NCI-H2196 treated with DMSO at 0.1 percent for 48 hours (cell line): ENCODE data around the gene NPIPA1.
"Not testable (repeated sequence)": the region's sequence is repeated elsewhere in the genome, so short reads cannot be mapped to it uniquely, and the experiment has no call there.

ENCODE experiments used
- DNase-seq: peaks from one replicate; lab custom pipeline; 2025; ENCODE audit not compliant: unreplicated experiment; lab: John Stamatoyannopoulos, UW

NPIPA1 gene

DNA sequence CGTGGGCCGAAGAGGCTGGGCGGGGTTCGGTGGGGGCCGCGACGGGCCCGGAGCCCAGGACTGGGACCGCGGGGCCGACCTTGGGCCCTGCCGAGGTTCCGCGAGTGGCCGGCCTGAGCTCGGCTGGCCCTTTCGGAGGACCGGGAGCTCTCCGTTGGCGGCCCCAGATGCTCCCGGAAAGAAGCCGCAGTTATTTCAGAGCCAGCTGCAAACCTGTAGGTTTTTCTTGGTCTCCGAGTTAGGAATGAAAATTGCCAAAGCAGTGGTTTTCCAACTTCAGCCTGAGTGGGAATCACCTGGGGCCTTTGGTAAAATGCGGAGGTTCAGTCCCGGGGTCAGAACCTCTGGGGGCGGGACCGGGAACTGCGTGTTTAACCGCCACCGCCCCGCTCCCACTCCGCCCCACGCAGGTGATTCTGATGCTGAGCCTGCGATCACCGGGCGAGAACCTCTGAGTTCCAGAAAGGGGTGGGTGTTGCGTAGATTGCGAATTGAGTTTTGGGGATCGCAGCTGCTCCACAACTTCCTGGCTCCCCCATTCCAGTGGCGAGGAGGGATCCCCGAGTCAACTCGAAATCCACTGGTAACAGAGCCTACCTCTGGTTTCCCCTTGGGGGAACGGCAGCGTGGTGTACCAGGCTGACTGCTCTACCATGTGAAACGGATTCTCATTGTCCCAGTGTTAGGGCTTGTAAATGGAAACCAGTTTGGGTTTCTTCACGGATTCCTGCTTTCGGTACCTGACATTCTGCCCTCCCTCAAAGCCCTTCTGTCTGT is 38.4 kb downstream of the NPIPA1 start:
- not testable (repeated sequence) for DNase-seq

- DNase-seq = not testable (repeated sequence)
Observed at GRCh38 chr16:14976971-14977736, 39.9 kb downstream of the NPIPA1 start.

- DNase-seq = not testable (repeated sequence)
Observed at GRCh38 chr16:14978281-14978680, 41.0 kb downstream of the NPIPA1 start.

DNA sequence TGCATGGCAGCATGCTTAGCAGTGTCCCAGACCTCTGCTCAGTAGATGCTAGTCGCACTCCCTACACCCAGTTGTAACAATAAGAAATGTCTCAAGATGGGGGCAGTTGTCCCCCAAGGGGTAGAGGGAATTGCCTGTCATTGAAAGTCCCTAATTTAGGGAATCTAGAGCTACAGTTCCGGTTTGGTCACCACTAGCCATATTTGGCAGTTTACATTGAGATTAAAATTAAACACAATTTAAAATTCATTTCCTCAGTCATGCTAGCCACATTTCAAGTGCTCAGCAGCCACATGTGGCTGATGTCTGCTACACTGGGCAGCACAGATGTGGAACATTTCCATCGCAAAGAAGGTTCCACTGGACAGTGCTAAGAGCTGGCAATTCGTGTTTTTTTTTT is 41.7 kb downstream of the NPIPA1 start:
- DNase-seq = not testable (repeated sequence)

DNA sequence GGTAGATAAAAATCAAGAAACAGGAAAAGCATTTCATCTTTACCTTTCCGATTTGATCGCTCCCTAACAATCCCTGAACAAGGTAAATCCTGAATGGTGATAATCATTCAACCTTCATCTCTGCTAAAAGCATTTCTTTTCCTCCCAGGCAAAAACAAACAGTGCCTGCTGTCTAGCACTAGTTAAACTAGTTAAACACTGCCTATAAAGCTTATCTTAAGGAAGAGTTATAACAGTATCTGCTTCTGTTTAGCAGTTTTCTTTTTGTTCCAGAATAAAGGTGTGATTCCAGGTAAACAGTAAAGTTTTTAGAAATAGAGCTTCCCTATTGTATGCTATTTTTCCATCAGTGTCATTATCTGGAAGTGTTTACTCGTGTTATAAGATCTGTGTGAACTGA is 44.0 kb downstream of the NPIPA1 start:
- not testable (repeated sequence) for DNase-seq

DNA sequence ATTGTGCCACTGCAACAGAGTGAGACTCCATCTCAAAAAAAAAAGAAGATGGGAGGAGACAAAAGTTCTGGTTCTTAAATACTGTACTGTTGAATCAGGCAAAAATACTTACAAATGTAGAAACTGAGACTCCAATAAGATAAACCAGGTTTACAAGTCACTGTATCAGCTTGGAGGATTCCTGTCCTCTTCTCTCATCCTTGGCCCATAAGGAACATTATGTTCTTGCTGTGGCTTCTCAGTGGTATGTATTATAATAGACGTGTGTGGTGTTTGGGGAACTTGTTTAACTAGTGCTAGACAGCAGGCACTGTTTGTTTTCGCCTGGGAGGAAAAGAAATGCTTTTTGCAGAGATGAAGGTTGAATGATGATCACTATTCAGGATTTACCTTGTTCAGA is 45.3 kb downstream of the NPIPA1 start:
- not testable (repeated sequence) for DNase-seq

DNA sequence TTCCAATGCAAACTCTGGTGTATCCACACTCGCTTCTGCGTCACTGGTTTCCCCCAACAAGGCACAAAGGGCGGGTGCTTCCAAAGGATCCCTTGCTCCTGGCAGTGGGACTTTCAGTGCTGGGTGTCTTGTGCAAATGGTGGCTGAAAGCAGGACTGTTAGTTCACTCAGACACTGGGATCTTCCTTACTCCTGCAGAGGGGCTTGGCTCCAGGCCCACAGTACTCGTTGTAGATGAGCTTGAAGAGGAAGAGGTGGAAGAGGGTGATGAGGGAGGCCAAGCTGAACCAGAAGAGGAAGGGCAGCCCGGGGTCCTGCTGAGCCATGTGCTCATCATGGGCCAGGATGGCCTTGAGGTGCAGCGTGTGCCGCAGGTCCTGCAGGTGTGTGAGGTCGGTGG is 50.8 kb downstream of the NPIPA1 start:
- not testable (repeated sequence) for DNase-seq

DNA sequence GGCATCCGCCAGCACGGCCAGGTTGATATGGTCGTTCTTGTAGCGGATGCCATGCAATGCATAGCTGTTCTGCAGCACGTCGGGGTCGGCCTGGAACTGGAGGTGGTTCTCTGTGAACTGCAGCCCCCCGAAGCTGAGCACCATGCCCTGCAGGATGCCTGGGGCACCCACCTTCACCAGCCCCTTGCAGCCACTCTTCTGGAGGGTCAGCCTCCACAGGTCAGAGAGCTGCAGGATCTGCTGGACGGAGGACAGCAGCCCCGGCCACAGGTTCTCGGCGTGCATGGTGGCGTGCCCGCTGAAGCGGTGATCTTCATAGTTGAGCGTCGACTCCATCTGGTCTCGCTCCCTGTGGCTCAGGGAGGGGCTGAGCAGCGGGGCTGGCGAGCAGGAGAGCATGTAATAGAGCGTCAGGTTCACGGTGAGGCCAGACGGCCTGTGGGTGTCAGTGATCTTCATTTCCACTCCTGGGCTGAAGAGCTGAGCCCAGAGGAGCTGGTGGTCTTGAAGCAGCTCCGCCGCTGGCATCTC is 51.5 kb downstream of the NPIPA1 start:
- not testable (repeated sequence) for DNase-seq

GRCh38 chr16:14989291-14990281 is 52.3 kb downstream of the NPIPA1 start:
- not testable (repeated sequence) for DNase-seq

- DNase-seq = not testable (repeated sequence)
Observed at GRCh38 chr16:14993277-14994151, 56.3 kb downstream of the NPIPA1 start.

DNA sequence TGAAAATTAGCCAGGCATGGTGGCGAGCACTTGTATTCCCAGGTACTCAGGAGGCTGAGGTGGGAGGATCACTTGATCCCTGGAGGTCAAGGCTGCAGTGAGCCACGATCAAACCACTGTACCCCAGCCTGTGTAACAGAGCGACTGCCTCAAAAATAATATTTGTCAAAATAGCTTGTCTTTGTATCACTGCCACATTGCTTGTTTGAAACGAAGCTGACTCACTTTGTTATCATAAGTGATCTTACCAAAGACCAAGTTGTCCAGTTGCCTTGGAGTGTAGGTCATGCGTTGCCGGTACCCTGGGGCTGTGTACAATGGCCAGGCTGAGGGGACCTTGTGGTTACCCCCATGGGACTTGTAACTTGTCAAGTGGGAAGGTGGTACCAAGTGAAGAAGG is 59.5 kb downstream of the NPIPA1 start:
- DNase-seq = not testable (repeated sequence)

- not testable (repeated sequence) for DNase-seq
Observed at GRCh38 chr16:14998300-14998699, 61.1 kb downstream of the NPIPA1 start.

DNA sequence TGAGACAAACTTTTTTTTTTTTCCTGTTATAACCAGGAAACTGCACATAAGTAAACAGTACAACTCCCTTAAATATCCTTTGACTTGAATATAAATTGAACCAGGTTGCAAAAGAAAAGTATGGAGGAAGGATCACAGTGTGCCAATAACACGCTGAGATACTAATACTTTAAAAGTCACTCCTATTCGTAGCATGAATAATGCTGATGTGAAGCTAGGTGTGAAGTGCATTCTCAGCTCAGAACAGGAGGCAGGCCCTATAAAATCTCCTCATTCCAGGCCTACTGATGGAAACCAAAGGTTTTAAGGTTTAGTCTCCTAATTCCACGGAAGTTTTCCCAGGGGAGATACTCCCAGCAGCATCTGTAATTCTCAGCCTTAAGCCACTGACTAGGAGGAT is 62.6 kb downstream of the NPIPA1 start:
- DNase-seq = not testable (repeated sequence)
